NCI-H2196 (cell line): ENCODE results near the gene BORCS6.

Experiments used
- DNase-seq: peaks from one replicate; lab custom pipeline; 2025; ENCODE audit not compliant: unreplicated experiment; lab: John Stamatoyannopoulos, UW

The BORCS6 gene

DNA sequence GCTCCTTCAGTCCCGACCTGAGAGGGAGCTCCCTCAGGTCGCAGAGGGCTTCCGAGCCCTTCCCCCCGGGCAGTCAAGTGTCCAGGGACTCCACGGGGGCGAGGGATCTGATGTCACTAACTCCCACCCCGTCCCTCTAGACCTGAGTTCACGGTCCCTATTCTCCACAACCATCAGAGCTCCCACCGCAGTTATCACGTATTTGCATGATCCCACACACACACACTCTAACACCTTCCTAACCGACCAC lies 34.1 kb downstream of the BORCS6 start:
- DNase-seq: no peak

DNA sequence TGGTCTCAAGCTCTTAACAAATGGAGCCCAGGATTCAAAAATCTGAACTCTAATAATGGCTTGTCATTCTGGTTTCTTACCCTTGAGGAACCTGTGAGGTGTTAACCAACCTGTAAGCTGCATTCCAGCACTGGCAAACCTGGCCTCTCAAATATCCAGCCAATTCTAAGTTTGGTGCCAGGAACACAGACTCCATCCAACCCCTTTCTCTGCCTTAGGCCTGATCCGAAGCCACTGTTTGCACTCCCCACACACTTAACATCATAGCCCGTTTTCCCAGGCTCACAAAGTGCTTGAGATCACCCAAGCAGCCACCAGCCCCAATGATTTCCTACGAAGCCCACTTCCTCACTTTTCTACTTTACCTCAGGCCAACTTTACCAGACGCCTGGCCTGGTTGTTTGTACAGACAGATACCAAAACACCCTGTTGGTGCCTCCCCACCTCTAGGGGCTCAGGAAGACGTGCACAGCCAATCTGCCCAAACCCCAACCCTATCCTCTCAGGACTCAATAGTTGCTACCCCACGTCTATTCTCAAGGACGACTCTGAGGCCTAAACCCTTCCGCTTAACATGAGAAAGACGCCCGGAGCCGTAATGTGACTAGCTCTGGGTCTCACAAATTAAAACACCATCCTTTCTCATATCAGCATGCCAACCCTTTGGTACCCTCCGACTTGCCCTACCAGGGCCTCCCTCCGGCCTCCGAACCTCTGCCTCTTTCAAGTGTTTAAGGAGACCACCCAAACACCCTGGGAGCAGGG lies 34.6 kb downstream of the BORCS6 start:
- DNase-seq: no peak

DNA sequence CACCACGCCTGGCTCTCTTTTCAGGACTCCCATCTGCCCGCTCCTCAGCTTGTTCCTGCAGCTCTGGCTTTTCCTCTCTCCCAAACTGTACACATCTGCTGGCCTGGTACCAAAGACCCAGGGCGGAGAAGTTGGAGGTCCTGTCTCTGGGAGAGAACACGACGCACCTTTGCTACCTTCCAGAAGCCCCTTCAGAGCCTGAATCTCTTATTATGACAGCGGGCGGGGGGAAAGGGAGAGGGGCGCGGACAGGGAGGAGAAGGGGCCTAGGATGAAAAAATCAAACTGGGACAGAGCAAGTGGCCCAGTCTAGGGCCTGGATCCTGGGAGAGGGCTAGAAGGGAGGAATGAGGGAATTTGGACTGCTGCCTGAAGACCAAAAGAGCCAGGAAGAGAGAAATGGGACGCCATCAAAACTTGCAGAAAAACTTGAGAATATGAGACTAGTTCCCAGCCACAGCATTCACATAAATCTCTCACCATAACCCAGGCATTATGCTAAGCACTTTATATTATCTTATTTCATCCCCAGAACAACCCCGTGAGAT lies 35.3 kb downstream of the BORCS6 start:
- no peak for DNase-seq

DNA sequence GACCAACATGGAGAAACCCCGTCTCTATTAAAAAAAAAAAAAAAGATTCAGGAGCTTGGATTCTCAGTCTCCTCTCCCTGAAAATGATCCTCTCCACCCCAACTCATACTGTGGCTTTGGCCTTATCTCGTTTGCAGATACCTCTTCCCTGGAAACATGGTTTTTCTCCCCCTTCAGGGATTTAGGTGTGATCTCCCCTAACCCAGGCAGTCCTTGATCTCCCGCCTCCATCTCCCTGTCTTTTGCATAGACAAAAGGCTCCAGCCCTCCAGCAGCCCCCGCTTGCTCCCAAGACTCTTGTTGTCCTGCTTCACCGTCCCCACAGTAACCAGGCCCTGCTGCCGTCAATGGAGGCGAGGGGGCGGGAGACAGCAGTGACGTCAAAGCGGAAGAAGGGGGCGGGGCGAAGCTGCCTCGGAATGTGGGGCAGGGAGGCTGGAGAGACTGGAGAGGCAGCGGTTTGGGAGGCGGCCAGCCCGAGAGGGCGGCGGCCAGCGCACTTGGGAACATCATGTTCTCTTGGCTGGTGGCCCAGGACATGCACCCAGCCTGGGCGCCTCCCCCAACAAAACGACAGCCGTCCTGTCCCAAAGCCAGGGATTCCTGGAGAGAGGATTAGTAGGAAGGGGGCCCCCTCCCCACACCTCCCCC lies 35.9 kb downstream of the BORCS6 start:
- DNase-seq: peak; percentile 76

DNA sequence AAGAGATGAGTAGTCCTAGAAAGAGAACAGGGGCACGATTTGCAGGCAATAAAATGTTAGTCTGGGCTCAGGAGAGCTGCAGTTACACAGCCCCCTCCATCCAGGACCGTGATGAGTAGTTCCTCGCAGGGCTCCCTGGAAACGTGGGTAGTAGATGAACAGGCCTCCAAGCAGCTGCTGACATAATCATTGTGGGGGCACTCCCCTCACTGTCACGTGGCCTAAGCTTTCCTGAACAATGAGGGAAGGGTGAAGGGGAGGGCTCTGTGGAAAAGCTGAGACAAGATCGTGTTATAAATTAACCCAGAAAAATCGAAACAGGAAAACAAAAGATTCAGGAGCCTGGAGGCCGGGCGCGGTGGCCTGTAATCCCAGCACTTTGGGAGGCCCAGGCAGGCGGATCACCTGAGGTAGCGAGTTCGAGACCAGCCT lies 36.4 kb downstream of the BORCS6 start:
- peak; percentile 3 for DNase-seq

DNA sequence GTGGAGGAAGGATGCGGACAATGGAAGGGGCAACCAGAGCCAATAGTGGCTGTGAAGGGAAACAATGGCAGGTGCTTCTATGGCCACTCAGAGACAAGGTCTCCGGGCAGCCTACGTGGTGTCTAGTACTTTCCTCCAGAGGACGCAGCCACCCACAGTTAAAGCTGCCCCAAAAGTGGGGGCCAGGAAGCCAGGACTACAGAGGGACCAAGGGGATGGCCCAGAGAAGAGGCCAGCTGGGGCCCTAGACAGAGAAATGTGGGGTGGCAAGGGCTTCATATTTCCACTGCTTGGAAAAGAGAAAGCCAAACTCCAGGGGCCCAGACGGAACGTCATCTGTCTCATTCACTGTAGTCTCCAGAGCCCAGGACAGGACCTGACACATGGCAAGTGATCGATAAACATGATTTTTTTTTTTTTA lies 36.9 kb downstream of the BORCS6 start:
- DNase-seq: no peak

DNA sequence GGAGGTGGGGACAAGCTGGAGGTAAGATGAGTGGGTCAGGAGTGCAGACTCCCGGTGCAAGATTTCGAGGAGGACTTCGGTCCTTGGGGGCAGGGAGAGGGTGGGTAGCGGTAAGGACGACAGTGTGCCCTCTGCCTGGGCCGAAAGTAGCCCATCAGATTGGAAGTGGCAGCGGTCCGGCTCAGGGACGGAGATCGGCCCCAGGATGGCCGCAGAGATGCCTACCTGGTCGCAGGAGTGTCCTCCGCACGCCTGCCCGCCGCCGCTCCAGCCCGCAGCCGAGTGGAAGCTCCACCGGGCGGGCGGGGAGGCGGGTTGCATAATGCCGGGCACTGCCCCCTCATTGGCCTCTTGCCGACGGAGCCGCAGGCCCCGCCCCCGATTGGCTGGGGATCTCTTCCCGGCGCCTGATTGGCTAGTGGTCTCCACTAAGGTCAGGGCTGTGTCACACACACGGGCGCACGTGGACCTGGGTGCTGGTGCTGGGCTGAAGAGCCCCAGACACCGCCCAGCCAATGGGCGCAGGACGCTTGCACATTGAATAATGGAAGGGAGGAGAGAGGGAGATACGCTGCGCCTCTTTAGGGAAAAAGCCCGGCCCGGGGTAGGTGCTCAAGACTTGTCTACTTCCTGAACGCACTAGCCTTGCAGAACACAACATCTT lies 37.7 kb downstream of the BORCS6 start, which contains the start of gene PER1:
TSS of gene PER1 (minus strand) at position 293 of the 664 bp plus-strand sequence. CDS start 1,698 bp downstream, outside the sequence.
- peak; percentile 83 for DNase-seq

DNA sequence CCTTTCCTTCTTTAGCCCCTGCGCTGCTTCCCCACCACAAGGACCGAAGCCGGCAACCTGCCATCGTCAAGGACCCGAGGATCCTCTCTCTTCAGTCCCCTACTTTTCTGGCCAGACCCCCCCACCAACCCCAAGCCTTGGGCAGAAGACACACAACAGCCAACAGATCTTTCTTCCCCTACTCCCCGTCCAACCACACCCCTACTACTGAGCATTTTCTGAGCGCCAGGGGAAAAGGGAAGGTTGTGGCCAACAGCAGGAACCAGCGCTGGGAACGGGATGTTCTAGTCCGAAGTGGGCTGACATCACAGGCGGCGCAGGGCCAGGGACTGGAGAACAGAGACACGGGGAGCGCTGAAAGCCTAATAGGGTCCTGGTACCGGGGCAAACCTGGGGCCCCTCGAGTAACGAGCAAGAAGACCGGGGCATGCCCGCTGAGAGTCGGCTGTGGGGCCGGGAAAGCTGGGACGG lies 38.3 kb downstream of the BORCS6 start:
- no peak for DNase-seq

DNA sequence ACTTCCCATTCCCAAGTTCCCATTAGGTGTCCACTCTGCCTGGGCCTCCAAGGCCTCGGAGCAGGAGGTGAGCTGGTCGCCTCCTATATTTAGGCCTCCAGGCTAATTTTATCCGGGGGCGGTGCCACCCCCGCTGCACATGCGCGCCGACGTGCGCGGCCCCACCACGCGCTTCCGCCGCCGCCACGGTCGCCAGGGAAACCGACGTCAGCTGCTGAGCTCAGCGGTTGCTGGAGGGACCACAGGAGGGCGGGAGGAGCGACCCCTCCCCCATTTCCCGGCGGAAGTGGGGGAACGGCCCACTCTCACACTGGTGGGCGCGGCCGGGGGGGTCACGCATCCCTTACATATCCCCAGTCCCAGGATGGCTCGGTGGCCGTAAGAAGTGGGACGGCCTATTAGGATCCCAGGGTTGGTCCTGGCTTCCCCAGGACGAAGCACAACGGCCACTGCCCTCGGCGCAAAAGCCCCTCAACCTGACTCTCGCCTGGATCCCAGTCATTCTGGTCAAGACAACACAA lies 38.8 kb downstream of the BORCS6 start:
- DNase-seq: peak; percentile 56

DNA sequence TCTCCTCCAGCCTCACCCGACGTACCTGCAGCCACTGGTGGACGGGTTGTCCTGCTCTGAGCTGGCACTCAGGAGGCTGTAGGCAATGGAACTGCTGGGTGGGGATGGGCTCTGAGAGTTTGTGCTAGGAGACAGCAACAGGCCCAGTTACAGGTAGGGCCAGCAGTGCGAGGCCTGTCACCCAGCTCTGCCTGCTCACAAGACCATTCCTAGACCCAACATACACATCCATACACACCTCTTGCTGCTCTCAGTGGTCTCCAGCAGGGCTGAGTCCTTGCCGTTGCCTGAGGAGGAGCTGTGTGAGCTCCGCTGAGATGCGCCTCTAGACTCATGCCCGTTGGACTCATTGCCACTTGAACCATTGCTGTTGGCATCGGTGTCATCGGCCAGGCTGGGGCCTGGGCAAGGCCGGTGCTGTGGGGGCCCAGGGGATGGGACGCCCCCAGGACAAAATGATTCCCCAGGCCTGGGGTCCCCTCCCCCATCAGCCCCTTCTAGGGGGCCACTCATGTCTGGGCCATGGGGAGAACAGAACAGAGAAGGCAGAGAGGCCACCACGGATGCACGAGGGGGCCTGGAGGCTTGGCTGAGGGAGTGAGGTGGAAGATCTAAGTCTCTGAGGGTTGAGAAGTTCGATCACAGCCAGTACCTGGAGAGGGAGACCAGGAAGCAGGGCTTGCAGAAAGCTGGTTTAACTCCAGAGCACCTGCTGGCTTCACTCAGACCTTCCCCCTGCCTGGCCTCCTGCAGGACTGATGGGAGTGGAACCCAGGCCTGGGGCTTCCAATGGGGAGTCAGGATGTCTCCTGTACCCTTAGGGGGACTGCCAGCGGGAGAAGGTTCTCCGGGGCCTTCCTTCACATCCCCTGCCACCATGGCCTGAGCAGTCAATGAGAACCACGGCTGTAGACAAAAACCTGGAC lies 39.5 kb downstream of the BORCS6 start:
- DNase-seq: no peak

DNA sequence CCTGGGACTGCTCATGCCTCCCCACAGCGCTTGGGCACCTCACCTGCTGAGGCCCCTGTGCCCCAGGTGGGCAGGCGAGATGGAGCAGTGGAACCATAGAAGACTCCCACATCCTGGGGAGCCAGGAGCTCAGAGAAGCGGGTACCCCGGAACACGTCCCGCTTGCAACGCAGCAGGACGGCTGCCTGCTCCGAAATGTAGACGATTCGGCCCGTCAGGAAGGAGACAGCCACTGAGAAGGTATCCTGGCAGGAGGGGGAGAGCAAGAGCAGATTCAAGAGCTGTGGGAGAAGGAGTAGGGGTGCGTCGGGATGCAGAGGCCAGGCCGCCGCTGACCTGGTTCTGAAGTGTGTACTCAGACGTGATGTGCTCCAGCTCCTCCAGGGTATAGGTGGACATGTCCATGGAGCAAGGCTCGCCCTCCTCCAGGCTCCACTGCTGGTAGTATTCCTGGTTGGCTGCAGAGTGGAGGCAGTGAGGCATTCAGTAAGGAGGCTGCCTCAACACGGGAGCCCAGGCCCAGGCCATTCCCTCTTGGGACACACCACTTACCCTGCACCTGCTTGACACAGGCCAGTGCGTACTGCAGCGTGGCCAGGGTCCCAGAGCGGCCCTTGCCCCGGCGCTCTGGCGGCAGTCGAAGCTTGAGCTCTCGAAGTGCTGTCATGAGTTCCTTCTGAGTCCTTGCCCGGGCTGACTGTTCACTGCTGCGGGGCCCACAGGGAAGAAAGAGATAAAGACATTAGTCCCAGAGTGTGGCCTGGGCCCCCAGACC lies 40.4 kb downstream of the BORCS6 start:
- DNase-seq: no peak

DNA sequence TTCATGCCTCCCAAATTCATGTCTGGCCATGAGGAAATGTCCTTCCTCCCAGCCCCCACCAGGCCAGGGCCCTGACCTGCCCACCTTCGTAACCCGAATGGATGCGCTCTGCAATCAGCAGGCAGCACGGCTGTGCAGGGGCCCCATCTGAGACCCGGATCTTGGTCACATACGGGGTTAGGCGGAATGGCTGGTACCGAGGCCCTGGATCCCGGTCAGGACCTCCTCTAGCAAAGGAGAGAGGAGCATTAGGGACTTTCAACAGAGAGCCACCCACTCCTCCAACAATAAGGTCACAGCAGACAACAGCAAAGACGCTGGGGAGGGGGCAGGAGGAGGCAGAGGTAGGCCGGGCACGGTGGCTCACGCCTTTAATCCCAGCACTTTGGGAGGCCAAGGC lies 41.4 kb downstream of the BORCS6 start:
- DNase-seq: no peak

DNA sequence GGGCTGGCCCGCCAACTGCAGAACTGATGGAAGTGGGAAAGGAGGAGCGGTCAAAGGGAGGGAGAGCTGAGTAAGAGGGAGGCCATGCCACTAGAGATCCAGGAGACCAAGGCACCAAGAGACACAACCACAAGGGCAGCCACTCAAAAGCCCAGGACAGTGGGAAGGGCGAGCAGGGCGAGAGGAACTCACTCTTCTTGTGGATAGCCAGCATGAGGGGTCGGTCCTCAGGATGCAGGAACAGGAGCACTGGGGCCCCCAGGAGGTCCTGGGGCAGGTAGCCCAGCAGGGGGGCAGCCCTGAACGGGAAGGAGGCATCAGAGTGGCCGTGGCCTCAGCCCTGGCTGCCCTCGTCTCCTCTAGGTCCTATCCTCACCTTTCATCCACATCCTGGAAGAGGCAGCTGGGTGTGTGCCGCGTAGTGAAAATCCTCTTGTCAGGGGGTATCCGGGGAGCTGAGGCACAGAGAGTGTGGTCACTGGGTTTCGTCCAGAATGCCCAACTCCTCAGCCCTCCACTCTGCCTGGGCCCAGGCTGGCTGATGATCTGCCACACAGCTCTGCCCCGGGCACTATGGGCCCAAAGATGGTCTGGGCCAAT lies 42.1 kb downstream of the BORCS6 start:
- no peak for DNase-seq

DNA sequence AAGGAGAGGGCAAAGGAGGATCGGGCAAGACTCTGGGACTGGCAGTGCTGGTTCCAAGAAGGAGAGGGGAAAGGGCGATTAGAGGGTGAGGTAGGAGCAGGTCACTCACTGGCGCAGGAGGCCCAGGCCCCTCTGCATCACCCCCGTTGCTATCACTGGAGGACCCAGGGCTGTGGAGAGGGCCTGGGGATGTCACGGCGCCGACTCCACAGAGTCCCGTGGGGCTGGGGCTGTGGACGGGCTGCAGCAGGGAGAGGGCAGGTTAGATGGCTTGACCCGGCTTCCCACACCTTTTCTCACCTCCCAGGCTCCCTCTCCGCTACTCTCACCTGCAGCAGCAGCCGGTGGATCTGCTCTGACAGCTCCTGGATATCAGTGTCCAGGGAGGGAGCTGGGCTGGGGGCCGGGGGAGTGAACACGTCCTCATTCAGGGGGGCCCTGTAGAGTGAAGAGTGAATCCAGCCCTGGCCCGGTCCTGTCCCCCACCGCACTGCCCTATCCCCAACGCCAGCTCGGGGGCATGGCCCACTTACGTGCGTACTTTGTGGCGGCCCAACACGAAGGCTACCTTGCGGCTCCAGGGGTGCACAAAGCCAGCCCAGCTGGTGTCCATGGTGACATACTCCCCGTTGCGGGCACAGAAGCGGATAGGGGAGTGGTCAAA lies 42.7 kb downstream of the BORCS6 start:
- DNase-seq: no peak

DNA sequence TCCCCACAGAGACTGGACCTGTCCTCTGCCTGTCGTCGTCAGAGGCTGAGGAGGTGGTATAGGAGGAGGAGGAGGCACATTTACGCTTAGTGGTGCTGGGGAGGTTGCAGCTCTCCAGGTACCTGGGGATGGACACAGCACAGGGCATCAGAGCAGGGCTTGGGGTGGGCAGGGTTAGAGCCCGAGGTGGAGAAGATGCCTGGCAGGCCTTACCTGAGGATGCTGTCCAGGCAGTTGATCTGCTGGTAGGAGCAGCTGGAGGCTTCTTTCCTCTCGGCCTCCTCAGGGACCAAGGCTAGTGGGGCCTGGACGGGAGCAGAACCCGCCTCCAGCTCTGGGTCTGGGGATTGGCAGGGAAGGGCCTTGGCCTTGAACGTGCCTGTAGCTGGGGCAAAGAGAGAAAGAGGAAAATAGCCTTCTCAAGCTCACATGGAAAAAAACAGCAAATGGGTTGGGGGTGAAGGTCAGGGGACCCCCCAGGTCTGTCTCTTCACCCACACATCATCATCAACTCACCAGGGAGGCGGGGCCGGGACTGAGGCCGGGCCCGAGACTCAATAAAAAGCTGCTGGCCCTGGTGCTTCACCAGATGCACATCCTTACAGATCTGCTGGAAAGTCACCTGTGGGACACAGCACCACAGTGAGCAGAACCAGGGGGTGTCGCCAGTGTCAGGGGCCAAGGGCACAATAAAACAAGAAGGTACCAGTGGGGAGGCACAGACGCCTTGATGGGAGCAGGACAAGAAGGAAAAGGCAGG lies 43.4 kb downstream of the BORCS6 start:
- DNase-seq: no peak

DNA sequence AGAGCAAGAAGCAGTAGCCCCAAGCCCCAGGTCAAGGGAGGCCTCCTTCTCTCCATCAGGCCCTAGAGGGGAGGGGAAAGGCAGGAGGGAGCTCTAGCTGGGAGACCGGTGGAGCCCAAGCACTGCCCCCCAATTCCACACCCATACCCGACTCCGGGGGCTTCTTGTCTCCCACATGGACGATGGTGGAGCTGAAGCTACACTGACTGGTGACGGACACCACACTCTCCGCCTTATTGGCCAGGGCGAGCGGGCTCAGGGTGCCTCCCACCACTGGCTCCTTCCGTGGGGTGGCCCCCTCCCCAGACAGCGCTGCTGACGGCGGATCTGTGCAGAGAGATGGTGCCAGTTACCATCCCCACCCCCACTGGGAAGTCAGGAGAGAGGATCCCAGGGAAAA lies 44.2 kb downstream of the BORCS6 start:
- DNase-seq: no peak

DNA sequence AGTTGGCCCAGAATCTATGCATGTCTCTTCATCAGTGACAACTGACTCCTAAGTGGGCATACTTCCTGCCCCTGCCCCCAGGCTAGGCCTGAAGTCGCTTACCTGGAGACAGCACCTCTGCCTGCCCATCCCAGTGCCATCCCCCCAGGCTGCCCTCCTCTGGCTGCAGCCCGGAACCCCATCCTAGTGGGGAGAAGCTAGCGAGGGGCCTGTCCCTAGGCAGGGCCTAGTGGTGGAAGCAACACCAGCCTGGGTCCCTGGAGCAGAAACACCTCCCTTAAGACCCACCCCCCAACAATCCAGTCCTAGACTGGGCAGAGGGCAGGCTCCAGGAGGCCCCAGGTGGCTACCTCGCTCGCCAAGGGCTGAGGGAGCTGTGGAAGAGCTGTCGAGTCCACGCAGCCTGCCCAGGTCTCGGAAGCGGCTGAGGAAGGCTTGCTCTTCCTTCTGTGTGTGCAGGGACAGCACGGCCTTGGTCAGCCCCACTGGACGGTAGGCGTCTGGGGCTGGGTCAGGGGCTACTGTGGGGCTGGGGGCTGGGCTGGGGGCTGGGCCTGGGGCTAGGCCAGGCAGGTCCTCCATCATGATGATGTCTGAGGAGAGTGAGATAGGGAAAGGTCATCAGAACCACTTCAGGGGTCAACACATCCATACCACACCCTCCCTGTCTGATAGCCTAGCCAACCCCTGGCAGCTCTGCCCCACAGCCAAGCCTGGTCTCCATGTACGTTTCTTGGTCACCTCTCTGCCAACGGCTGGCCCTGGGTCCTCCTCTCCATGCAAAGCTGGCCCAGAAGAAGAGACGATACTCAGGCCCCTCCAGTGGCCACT lies 45.4 kb downstream of the BORCS6 start:
- no peak for DNase-seq
